Measurements from ENCODE around the gene NR6A1.

DNA sequence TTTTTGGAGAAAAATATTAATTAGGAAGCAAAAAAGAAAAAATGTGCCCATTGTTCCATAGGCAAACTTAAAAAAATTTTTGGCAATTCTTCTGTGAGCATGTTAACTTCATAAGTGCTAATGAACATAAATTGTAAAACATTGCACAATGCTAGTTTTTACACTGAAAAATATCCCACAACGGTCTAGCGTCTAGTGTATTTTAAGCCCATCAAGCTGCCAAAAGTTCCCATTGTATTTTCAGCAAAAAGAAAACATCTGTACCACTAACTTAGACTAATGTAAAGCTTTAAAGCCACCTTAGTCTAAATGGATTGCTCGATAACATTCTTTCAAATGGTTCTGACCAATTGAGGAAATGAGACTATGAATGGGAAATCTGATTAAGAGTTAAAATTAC lies 2.8 kb downstream of the NR6A1 start:
- TF ChIP-seq, protein P1, sequence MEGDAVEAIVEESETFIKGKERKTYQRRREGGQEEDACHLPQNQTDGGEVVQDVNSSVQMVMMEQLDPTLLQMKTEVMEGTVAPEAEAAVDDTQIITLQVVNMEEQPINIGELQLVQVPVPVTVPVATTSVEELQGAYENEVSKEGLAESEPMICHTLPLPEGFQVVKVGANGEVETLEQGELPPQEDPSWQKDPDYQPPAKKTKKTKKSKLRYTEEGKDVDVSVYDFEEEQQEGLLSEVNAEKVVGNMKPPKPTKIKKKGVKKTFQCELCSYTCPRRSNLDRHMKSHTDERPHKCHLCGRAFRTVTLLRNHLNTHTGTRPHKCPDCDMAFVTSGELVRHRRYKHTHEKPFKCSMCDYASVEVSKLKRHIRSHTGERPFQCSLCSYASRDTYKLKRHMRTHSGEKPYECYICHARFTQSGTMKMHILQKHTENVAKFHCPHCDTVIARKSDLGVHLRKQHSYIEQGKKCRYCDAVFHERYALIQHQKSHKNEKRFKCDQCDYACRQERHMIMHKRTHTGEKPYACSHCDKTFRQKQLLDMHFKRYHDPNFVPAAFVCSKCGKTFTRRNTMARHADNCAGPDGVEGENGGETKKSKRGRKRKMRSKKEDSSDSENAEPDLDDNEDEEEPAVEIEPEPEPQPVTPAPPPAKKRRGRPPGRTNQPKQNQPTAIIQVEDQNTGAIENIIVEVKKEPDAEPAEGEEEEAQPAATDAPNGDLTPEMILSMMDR (IDR thresholded peaks at IDR 0.05) = no peak
- no peak for TF ChIP-seq POLR2A (IDR thresholded peaks at IDR 0.05)
- no peak for TF ChIP-seq EP300 (IDR thresholded peaks at IDR 0.05)
